Immature natural killer cell (primary cell): ENCODE data around the gene TMEM214. TPM values are rescaled to one million over a fixed set of nuclear protein-coding genes. Genes with fewer than 3 reads are reported as not detected.
"Not testable (repeated sequence)": the region's sequence is repeated elsewhere in the genome, so short reads cannot be mapped to it uniquely, and the experiment has no call there.

Source experiments
- DNase-seq, 3 donors: peaks; one replicate each; pipeline ENCODE4 v3.0.0; 2022; ENCODE audit warnings: mixed read lengths in 1 of 3
- H3K27ac Mint-ChIP-seq, 6 donors: one replicate each; pipeline ENCODE4 v1.8.0; 2020; ENCODE audit warnings: mixed read lengths in 6 of 6, mild to moderate bottlenecking in 5 of 6, inconsistent platforms in 4 of 6, moderate library complexity in 3 of 6
- H3K27me3 Mint-ChIP-seq, 3 donors: one replicate each; pipeline ENCODE4 v1.8.0; 2020 to 2021; ENCODE audit warnings: low read depth in 3 of 3, mild to moderate bottlenecking in 3 of 3, mixed read lengths in 3 of 3, moderate library complexity in 3 of 3, inconsistent platforms in 1 of 3
- H3K36me3 Mint-ChIP-seq, 3 donors: one replicate each; pipeline ENCODE4 v1.8.0; 2020; ENCODE audit warnings: mixed read lengths in 3 of 3, inconsistent platforms in 2 of 3, mild to moderate bottlenecking in 2 of 3
- H3K4me1 Mint-ChIP-seq, 2 donors: one replicate each; pipeline ENCODE4 v1.8.0; 2020; ENCODE audit warnings: inconsistent platforms in 2 of 2, mild to moderate bottlenecking in 2 of 2, mixed read lengths in 2 of 2, moderate library complexity in 1 of 2
- H3K4me3 Mint-ChIP-seq, 5 donors: one replicate each; pipeline ENCODE4 v1.8.0; 2020; ENCODE audit warnings: mild to moderate bottlenecking in 5 of 5, mixed read lengths in 5 of 5, inconsistent platforms in 3 of 5, moderate library complexity in 3 of 5
- H3K9me3 Mint-ChIP-seq, 6 donors: one replicate each; pipeline ENCODE4 v1.8.0; 2020; ENCODE audit warnings: mild to moderate bottlenecking in 6 of 6, mixed read lengths in 6 of 6, inconsistent platforms in 4 of 6, moderate library complexity in 3 of 6
- polyA plus RNA-seq, 3 donors: library from polyadenylated mRNA; unstranded; fragments of 300-500 nt; fragmentation: Illumina TruSeq; gene quantifications; one replicate each; pipeline ENCODE4 v1.2.3, GENCODE V29; 2021

TMEM214 gene
- polyA plus RNA-seq, 3 donors from 2014 or later = 16.6 to 48.3 (median 17.6) TPM

DNA sequence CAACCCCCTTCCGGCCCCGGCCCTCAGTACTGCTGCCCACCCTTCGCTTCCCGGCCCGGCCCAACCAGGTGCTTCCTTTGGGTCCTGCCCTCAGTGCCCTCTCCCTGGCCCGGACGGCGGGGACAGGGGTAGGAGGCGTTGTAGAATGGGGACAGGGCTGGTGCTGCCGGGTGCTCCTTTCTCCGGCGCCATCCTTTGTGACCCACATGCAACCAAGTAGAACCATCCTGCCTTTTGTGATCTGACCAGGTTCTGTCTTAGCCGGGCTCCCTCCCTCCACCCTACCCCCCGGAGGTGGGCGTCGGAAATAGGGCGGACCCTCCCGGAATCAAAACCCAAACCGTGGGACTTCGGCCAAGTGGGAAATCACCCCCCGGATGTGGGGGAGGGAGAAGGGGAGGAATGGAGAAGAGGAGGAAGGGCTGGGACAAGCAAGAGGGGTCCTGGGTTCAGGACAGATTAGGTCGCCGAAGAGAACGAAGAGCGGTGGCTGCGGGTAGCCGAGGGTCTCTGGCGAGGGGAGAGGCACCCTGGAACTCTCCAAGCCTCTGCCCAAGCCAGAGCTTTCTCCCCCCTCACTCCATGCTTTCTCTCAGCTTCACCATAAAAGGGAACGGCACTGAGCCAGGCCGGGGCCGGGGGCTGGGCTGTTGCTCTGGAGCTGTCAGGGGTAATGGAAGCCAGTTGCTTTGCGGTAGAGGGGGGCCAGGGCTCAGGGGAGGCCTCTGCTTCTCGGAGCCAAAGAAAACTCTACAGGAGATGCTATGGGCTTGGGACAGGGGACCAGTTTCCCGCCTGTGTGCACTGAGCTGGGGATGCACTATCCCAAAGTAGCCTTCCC is 39.4 kb downstream of the TMEM214 start:
- Mint-ChIP-seq H3K4me3 (peak overlapping the region; percentile 74 to 79 (median 77)), H3K9me3 (peaks cover 0 to 2% (median 0%) of the 10 kb centered on the region in 6 donors), H3K36me3 (peaks cover 4 to 12% (median 9%) of the 10 kb centered on the region in 3 donors), H3K27me3 (peaks cover 0 to 3% (median 0%) of the 10 kb centered on the region in 3 donors), H3K27ac (peak overlapping the region; percentile 46 to 82 (median 80)), H3K4me1 (peaks cover 71 to 87% of the 10 kb centered on the region in 2 donors)
- no peak for DNase-seq

DNA sequence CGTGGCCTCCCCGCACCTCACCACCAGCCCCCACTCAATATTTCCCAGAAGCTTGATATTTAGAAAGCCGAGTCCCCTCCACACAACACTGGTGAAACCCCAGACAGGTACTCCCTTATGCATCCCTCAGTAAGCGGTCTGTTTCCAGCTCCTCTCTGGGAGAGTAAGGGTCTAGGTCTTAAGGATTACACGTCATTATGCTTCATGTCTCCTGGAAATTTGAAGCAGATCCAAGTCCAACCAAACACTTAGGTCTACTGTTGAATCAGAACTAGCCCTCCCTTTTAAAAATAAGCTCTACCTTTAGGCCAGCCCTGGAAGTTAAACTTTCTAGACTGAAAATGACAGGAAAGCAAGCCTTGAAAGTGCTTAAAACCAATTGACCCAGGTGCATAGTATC is 40.2 kb downstream of the TMEM214 start:
- H3K27ac Mint-ChIP-seq = peak overlapping the region in 5 of 6 donors; percentile 46 to 81 (median 55)
- no peak for DNase-seq
- peak overlapping the region; percentile 74 to 79 (median 77) for H3K4me3 Mint-ChIP-seq
- H3K36me3 Mint-ChIP-seq = peaks cover 4 to 12% (median 9%) of the 10 kb centered on the region in 3 donors
- H3K27me3 Mint-ChIP-seq = peaks cover 0 to 3% (median 0%) of the 10 kb centered on the region in 3 donors
- peaks cover 75 to 81% of the 10 kb centered on the region in 2 donors for H3K4me1 Mint-ChIP-seq
- H3K9me3 Mint-ChIP-seq = peaks cover 0 to 2% (median 0%) of the 10 kb centered on the region in 6 donors

DNA sequence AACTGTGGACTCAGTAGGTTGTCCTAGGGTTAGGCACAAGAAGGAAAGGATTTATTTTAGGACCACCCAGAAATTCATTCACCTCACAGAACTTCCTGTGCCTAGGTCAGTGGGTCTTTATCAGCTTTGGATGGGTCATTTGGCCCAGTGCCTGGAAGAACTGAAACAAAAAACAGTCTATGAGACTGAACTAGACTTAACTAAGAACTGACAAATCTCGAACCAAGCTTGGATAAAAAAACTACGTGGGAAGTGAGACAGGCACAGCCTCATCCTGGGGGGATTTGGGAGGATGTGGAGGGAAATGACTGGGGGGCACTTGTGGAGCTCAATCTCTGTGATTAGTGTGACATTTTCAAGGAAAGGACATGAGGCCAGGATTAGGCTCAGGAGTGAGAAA is 41.0 kb downstream of the TMEM214 start:
- peaks cover 4 to 12% (median 9%) of the 10 kb centered on the region in 3 donors for H3K36me3 Mint-ChIP-seq
- H3K27me3 Mint-ChIP-seq = peaks cover 0 to 3% (median 0%) of the 10 kb centered on the region in 3 donors
- H3K27ac Mint-ChIP-seq = peak overlapping the region; percentile 29 to 86 (median 77)
- DNase-seq = no peak
- peaks cover 72 to 74% of the 10 kb centered on the region in 2 donors for H3K4me1 Mint-ChIP-seq
- H3K4me3 Mint-ChIP-seq = peak overlapping the region in 3 of 5 donors; percentile 0 to 54 (median 25)
- peaks cover 0 to 2% (median 0%) of the 10 kb centered on the region in 6 donors for H3K9me3 Mint-ChIP-seq

DNA sequence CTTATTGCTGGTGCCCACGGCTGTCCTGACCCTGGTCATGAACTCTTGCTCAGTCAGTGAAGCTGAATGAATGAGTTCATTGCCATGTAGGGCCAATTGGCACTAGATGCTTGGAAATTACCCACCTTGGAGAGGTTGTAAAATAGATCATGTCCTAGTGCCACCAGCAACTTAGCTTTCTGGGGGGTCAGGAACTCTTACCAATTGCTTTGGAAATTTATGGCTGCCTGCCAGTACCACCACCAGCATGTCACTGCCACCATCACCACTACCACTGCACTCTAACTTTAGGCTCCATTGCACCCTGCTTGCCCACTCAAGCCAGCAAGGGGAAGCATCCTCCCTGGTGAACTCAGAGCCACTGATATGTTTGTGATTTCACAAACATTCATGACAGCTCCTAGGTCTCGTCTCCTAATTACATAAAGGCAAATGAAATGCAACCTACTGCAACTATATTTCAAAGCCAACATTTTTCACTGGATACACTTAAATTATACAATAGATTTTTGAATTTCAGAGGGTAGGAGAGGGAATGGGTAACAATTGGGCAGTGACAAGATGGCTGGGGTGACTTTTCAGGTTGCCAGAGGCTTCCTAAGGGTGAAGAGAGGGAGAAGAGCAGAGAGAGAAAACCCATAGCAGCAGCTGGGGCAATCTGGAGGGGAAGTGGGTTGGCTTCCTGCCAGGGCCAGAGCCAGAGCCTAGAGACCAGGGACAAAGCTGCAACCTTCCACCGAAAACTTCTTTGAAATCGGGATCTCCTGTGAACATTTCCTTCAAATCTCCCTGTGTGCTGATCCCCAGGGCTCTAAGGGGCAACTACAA is 42.2 kb downstream of the TMEM214 start:
- Mint-ChIP-seq H3K27ac (peak overlapping the region; percentile 77 to 92 (median 88)), H3K4me3 (peak overlapping the region; percentile 45 to 73 (median 66)), H3K36me3 (peaks cover 0 to 2% (median 0%) of the 10 kb centered on the region in 3 donors), H3K9me3 (peaks cover 0 to 2% (median 0%) of the 10 kb centered on the region in 6 donors), H3K4me1 (peaks cover 60 to 64% of the 10 kb centered on the region in 2 donors), H3K27me3 (peaks cover 0 to 3% (median 0%) of the 10 kb centered on the region in 3 donors)
- DNase-seq = peak; percentile 47 to 61 (median 54)

DNA sequence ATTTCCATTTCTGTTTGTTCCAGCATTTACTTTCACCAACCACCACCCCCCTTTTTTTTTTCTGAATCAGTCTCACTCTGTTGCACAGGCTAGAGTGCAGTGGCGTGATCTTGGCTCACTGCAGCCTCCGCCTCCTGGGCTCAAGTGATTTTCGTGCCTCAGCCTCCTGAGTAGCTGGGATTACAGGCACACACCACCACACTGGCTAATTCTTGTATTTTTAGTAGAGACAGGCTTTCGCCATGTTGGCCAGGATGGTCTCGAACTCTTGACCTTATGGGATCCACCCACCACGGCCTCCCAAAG is 42.8 kb downstream of the TMEM214 start:
- peaks cover 56 to 63% of the 10 kb centered on the region in 2 donors for H3K4me1 Mint-ChIP-seq
- not testable (repeated sequence) for H3K9me3 Mint-ChIP-seq, H3K27me3 Mint-ChIP-seq, H3K36me3 Mint-ChIP-seq, DNase-seq
- peak overlapping the region; percentile 77 to 92 (median 88) for H3K27ac Mint-ChIP-seq
- peak overlapping the region; percentile 45 to 73 (median 66) for H3K4me3 Mint-ChIP-seq

DNA sequence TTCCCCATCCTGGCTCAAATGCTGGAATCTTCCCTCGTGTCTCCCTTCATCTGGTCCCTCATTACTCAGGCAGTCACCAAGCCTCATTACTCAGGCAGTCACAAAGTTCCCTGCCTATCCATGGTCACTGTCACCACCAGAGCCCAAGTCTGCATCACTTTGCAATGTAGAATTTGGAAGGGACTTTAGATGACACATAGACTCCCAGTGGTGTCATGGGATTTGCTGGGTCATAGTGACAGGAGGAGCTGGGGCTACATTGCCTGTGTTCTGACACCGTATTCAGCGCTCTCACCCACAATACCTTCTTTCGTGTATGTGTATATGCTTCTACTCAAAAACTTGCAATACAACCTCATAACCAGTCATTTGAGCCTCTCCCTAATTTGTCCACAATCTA is 43.6 kb downstream of the TMEM214 start:
- Mint-ChIP-seq H3K4me3 (peak overlapping the region; percentile 10 to 65 (median 40)), H3K36me3 (no peaks in the 10 kb centered on the region), H3K9me3 (no peaks in the 10 kb centered on the region), H3K27ac (peak overlapping the region in 5 of 6 donors; percentile 8 to 89 (median 83)), H3K4me1 (peaks cover 56 to 63% of the 10 kb centered on the region in 2 donors), H3K27me3 (peaks cover 3 to 5% (median 3%) of the 10 kb centered on the region in 3 donors)
- no peak for DNase-seq

DNA sequence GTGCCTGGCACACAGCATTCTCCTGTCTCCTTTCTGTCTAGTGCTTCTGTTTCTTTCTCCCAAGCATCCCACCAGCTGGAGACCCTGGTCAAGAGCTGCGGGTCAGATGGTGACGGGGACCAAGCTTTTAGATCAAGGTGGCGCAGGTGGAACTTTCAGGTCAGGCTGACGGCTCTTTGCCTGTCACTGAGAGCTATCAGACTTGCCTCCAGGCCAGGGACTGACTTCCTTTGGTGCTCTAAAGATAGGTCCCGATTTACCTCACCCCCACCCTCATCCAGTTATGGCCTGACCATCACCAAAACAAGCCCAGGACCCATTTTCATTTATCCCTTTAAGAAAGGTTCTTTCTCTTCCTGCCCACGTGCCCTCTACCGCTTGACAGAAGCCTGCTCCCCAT is 44.5 kb downstream of the TMEM214 start:
- Mint-ChIP-seq H3K4me1 (peaks cover 58 to 65% of the 10 kb centered on the region in 2 donors), H3K36me3 (no peaks in the 10 kb centered on the region), H3K4me3 (no peak overlapping the region), H3K27ac (peak overlapping the region in 1 of 6 donors; percentile 28), H3K9me3 (no peaks in the 10 kb centered on the region), H3K27me3 (peaks cover 3 to 6% (median 4%) of the 10 kb centered on the region in 3 donors)
- no peak for DNase-seq

DNA sequence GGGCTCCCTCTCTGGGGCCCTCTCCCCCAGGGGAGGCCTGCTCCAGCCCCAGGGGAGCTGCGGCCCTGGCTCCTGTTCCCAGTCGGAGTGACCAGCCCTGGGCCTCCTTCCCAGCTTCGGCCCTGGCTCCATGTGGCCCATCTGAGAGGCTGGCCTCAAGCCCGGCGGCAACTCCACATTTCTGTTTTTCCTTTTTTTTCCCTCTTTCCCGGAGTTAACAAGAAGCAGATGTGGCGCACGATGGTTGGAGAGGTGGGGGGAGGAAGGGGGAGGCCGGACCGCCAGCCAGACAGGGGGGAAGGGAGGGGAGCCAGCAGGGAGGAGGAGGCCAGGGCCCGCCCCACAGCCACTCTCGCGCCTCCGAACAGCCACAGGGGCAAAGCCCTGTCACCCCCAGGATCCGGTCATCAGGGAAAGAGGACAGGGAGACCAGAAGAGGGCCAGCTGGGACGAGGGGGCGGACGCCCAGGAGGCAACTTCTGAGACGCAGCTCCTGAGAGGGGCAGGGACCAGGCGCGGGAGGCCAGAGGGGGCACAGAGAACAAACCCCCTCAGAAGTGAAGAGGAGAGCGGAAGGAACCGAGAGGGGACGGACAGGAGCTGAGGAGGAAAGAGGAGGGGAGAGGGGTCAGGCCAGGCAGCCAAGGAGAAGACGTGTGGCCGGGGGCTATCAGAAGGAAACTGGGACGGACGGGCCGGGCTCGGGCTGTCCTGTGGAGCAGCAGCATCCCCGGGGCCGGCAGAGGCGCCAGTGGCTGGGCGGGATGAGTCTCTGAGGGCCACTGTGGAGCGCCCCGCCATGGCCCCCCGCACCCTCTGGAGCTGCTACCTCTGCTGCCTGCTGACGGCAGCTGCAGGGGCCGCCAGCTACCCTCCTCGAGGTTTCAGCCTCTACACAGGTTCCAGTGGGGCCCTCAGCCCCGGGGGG is 45.8 kb downstream of the TMEM214 start, which contains the start of gene EMILIN1:
TSS of gene EMILIN1 (plus strand) at position 349 of the 928 bp plus-strand sequence. CDS start at position 800, 451 bp downstream.
- peak within 1 kb of the TSS in 2 of 6 donors; percentile 26 to 74 for H3K27ac Mint-ChIP-seq
- H3K36me3 Mint-ChIP-seq = no peaks in the 10 kb centered on the region
- H3K9me3 Mint-ChIP-seq = no peaks in the 10 kb centered on the region
- no peak for DNase-seq
- peaks cover 46 to 55% of the 10 kb centered on the region in 2 donors for H3K4me1 Mint-ChIP-seq
- peaks cover 3 to 6% (median 4%) of the 10 kb centered on the region in 3 donors for H3K27me3 Mint-ChIP-seq
- no peak within 1 kb of the TSS for H3K4me3 Mint-ChIP-seq

DNA sequence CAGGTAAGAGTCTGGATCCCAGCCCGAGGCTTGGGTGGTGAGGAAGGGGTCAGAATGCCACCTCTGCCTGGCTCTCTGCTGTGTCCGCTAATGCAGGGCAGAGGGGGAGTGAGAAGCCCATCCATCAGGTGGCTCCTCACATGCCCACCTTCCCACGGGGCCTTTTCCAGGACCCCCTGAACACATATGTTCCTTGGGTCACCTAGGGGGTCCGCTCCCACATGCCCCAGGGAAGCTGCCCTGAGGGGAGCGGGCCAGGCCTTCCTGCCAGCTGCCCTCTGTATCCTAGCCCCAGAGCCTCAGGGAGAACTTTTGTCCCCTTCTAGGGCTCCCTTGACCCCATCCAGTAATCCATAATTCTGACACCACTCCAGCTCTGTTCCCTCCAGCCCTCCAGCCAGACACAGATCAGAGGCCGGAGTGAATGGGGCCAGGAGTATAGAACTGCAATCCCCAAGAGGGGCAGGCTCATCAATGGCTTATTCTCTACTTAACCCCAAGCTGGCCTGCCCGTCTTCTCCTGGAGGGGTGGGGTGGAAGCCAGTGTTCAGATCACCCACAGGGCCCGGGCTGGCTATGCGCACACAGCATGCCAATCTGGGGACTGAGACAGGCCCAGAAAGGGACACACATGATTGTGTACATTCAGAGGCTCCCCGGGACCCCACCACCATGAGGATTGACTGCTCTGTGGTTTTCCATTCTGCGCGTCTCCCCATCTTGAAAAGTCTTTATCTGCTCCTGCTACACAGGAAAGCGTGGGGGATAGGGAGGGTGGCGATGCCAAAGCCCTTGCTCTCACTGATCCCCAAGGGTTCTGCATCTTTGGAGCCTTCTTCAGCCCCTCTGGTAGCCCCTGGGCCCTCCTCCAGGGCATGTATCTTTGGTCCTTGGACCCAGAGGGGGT is 46.7 kb downstream of the TMEM214 start:
- H3K36me3 Mint-ChIP-seq = no peaks in the 10 kb centered on the region
- no peak for DNase-seq
- H3K9me3 Mint-ChIP-seq = no peaks in the 10 kb centered on the region
- no peak overlapping the region for H3K4me3 Mint-ChIP-seq
- peak overlapping the region in 1 of 6 donors; percentile 73 for H3K27ac Mint-ChIP-seq
- H3K4me1 Mint-ChIP-seq = peaks cover 37 to 48% of the 10 kb centered on the region in 2 donors
- peaks cover 3 to 6% (median 4%) of the 10 kb centered on the region in 3 donors for H3K27me3 Mint-ChIP-seq

DNA sequence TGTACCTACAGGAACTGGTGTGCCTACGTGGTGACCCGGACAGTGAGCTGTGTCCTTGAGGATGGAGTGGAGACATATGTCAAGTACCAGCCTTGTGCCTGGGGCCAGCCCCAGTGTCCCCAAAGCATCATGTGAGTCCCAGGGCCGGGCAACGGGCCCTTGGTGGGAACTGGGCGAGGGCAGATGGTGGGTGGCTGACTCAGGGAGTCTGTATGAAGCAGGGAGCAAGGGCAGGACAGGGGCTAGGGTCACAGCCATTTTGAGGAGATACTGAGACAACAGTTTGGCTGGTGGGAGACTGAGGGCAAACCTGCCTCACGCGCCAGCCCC is 47.3 kb downstream of the TMEM214 start:
- H3K36me3 Mint-ChIP-seq = no peaks in the 10 kb centered on the region
- H3K9me3 Mint-ChIP-seq = no peaks in the 10 kb centered on the region
- peak overlapping the region in 3 of 6 donors; percentile 4 to 73 (median 18) for H3K27ac Mint-ChIP-seq
- H3K4me3 Mint-ChIP-seq = peak overlapping the region in 2 of 5 donors; percentile 33 to 47
- peaks cover 37 to 46% of the 10 kb centered on the region in 2 donors for H3K4me1 Mint-ChIP-seq
- H3K27me3 Mint-ChIP-seq = peaks cover 4 to 6% (median 5%) of the 10 kb centered on the region in 3 donors
- no peak for DNase-seq

DNA sequence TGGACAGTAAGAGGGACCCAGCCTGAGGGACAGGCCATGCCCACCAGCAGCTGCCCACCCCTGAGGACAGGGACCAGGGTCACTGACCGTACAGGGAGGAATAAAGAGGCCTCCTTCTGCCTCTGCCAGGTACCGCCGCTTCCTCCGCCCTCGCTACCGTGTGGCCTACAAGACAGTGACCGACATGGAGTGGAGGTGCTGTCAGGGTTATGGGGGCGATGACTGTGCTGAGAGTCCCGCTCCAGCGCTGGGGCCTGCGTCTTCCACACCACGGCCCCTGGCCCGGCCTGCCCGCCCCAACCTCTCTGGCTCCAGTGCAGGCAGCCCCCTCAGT is 47.8 kb downstream of the TMEM214 start:
- H3K4me1 Mint-ChIP-seq = peaks cover 37 to 46% of the 10 kb centered on the region in 2 donors
- no peak for DNase-seq
- no peaks in the 10 kb centered on the region for H3K9me3 Mint-ChIP-seq
- peak overlapping the region in 4 of 5 donors; percentile 77 to 93 (median 78) for H3K4me3 Mint-ChIP-seq
- peak overlapping the region in 3 of 6 donors; percentile 90 to 97 (median 93) for H3K27ac Mint-ChIP-seq
- H3K27me3 Mint-ChIP-seq = peaks cover 4 to 6% (median 5%) of the 10 kb centered on the region in 3 donors
- no peaks in the 10 kb centered on the region for H3K36me3 Mint-ChIP-seq
